HepG2 (cell line): ENCODE data around the gene ARL15. TPM values are rescaled to one million over a fixed set of nuclear protein-coding genes. Genes with fewer than 3 reads are reported as not detected.

Source experiments
- ATAC-seq: fragments of 200-7000 bp; cut with Tn5 transposase; 3 replicates; pipeline ENCODE4 v1.9.1; 2020; ENCODE audit warnings: mild to moderate bottlenecking, moderate library complexity
- BruUV-seq: library from RNA; stranded (reverse); fragments of 400-500 nt; replicated peaks from 2 replicates; lab custom pipeline; 2021; lab: Mats Ljungman, UMichigan
- CTCF ChIA-PET: fragments of 300-600 bp; formaldehyde crosslinking; extraction: SDS; loops from one replicate; lab custom pipeline; 2021; ENCODE audit warnings: low total read pairs, inconsistent platforms, low intra/inter-chr PET ratio; lab: Yijun Ruan, JAX
- POLR2A ChIA-PET: fragments of 350-600 bp; sonication (Branson Sonifier 250); formaldehyde crosslinking; loops from one replicate; lab custom pipeline; 2020; ENCODE audit warnings: antibody characterized with exemption, inconsistent platforms; lab: Yijun Ruan, JAX
- DNase-seq: peaks from one replicate; pipeline ENCODE4 v3.0.0-alpha.2; 2015; ENCODE audit warnings: low spot score
- FAIRE-seq: peaks from 3 replicates; lab custom pipeline; 2011; peaks lifted over from hg19 to GRCh38; lab: Jason Lieb, UNC
- H2AFZ ChIP-seq: one replicate; pipeline ENCODE4 v1.6.1; 2011; ENCODE audit warnings: low read length, inconsistent platforms
- H3K27ac ChIP-seq: fragments of 300-600 bp; 3 replicates; pipeline ENCODE4 v1.8.0; 2011; ENCODE audit warnings: mixed run types, mild to moderate bottlenecking, mixed read lengths, low read length, inconsistent platforms; ENCODE audit not compliant: insufficient read depth; ENCODE audit errors: extremely low read length
- H3K27me3 ChIP-seq, 2 experiments: fragments of 200-600 bp in 1 of 2; 2 replicates in 1 of 2; 3 replicates in 1 of 2; pipeline versions ENCODE4 v1.6.0 to v1.8.0; 2011; ENCODE audit warnings: low read length in 2 of 2, mild to moderate bottlenecking in 2 of 2, moderate library complexity in 2 of 2, inconsistent platforms in 1 of 2; ENCODE audit not compliant: insufficient read depth in 2 of 2, control insufficient read depth in 1 of 2
- H3K36me3 ChIP-seq, 2 experiments: fragments of 200-600 bp in 1 of 2; replicated peaks in 1 of 2; 2 replicates in 1 of 2; 3 replicates in 1 of 2; pipeline versions ENCODE4 v1.5.1 to v1.8.0; 2011; ENCODE audit warnings: low read length in 2 of 2, inconsistent platforms in 1 of 2; ENCODE audit not compliant: insufficient read depth in 2 of 2, control insufficient read depth in 1 of 2
- H3K4me1 ChIP-seq: 2 replicates; pipeline ENCODE4 v1.5.1; 2012; ENCODE audit warnings: low read length, inconsistent platforms; ENCODE audit not compliant: insufficient read depth
- H3K4me2 ChIP-seq: 2 replicates; pipeline ENCODE4 v1.6.0; 2011; ENCODE audit warnings: low read depth, low read length, inconsistent platforms
- H3K4me3 ChIP-seq, 3 experiments: fragments of 200-600 bp in 1 of 3; sonication (generic), shearing (Covaris generic) in 1 of 3; replicated peaks in 1 of 3; 2 replicates each; pipeline ENCODE4 v1.5.1; 2011 to 2016; ENCODE audit warnings: low read length in 3 of 3, inconsistent platforms in 2 of 3, low read depth in 2 of 3, mild to moderate bottlenecking in 2 of 3, control low read depth in 1 of 3, mixed read lengths in 1 of 3; ENCODE audit not compliant: insufficient read depth in 1 of 3
- H3K79me2 ChIP-seq: one replicate; pipeline ENCODE4 v1.6.1; 2011; ENCODE audit warnings: low read length, inconsistent platforms; ENCODE audit not compliant: insufficient read depth
- H3K9ac ChIP-seq: 2 replicates; pipeline ENCODE4 v1.6.0; 2011; ENCODE audit warnings: mild to moderate bottlenecking, low read depth, low read length, inconsistent platforms; ENCODE audit not compliant: insufficient read depth
- H3K9me3 ChIP-seq: 2 replicates; pipeline ENCODE4 v1.5.1; 2012; ENCODE audit warnings: mild to moderate bottlenecking, low read length
- H4K20me1 ChIP-seq: 2 replicates; pipeline ENCODE4 v1.6.0; 2011; ENCODE audit warnings: inconsistent platforms, mild to moderate bottlenecking, low read length, moderate library complexity; ENCODE audit not compliant: insufficient read depth
- CBX5 ChIP-seq: sonication (generic); formaldehyde crosslinking; IDR thresholded peaks from 2 replicates; pipeline ENCODE4 v1.4.0; 2020; ENCODE audit warnings: missing genetic modification reagents, borderline replicate concordance
- EED ChIP-seq: sonication (generic); formaldehyde crosslinking; IDR thresholded peaks from 2 replicates; pipeline ENCODE4 v1.5.0; 2020; ENCODE audit warnings: mild to moderate bottlenecking, missing genetic modification reagents
- FOXA3 ChIP-seq: IDR thresholded peaks from 2 replicates; pipeline ENCODE4 v1.6.1; 2016; ENCODE audit warnings: missing genetic modification reagents, missing compliant biosample characterization
- GLI4 ChIP-seq: sonication (generic); formaldehyde crosslinking; IDR thresholded peaks from 2 replicates; pipeline ENCODE4 v1.5.1; 2020; ENCODE audit warnings: missing genetic modification reagents, mild to moderate bottlenecking, moderate library complexity, borderline replicate concordance
- HHEX ChIP-seq: IDR thresholded peaks from 2 replicates; pipeline ENCODE4 v1.6.1; 2016; ENCODE audit warnings: control low read depth
- KDM2A ChIP-seq: sonication (generic); formaldehyde crosslinking; IDR thresholded peaks from 2 replicates; pipeline ENCODE4 v1.4.0; 2020; ENCODE audit warnings: low read depth, missing genetic modification reagents, borderline replicate concordance
- MBD4 ChIP-seq: IDR thresholded peaks from 2 replicates; pipeline ENCODE4 v1.6.1; 2012; ENCODE audit warnings: low read length, inconsistent platforms, borderline replicate concordance
- MED1 ChIP-seq: sonication (generic); formaldehyde crosslinking; IDR thresholded peaks from 2 replicates; pipeline ENCODE4 v1.4.0; 2020; ENCODE audit warnings: missing genetic modification reagents
- PHF5A ChIP-seq: IDR thresholded peaks from one replicate; pipeline ENCODE4 v1.6.1; 2018; ENCODE audit warnings: low read depth, missing genetic modification reagents; ENCODE audit not compliant: unreplicated experiment
- SALL2 ChIP-seq: sonication (generic); formaldehyde crosslinking; IDR thresholded peaks from 2 replicates; pipeline ENCODE4 v1.8.1; 2023; ENCODE audit warnings: mild to moderate bottlenecking, missing genetic modification reagents, inconsistent platforms
- SOX6 ChIP-seq, 2 experiments: fragments of 450-650 bp in 1 of 2; sonication (generic) in 1 of 2; formaldehyde crosslinking in 1 of 2; IDR thresholded peaks; 2 replicates each; pipeline versions ENCODE4 v1.4.0 to v1.6.1; 2017 to 2020; ENCODE audit warnings: antibody characterized with exemption in 1 of 2, mild to moderate bottlenecking in 1 of 2, missing genetic modification reagents in 1 of 2
- SRSF4 ChIP-seq: fragments of 200-400 bp; formaldehyde crosslinking; IDR thresholded peaks from one replicate; pipeline ENCODE4 v1.6.1; 2018; ENCODE audit warnings: mild to moderate bottlenecking, low read depth, low read length, moderate library complexity; ENCODE audit not compliant: poor library complexity, severe bottlenecking
- TBX3 ChIP-seq: fragments of 450-650 bp; IDR thresholded peaks from 2 replicates; pipeline ENCODE4 v1.6.1; 2017; ENCODE audit warnings: antibody characterized with exemption, mild to moderate bottlenecking, inconsistent platforms, borderline replicate concordance
- ZBTB33 ChIP-seq: sonication (generic); formaldehyde crosslinking; IDR thresholded peaks from 2 replicates; pipeline ENCODE4 v1.4.0; 2020; ENCODE audit warnings: missing genetic modification reagents
- ZBTB46 ChIP-seq: sonication (generic); formaldehyde crosslinking; IDR thresholded peaks from 2 replicates; pipeline ENCODE4 v1.4.0; 2020; ENCODE audit warnings: mild to moderate bottlenecking, missing genetic modification reagents, borderline replicate concordance
- ZNF446 ChIP-seq: sonication (generic); formaldehyde crosslinking; IDR thresholded peaks from 2 replicates; pipeline ENCODE4 v1.5.0; 2020; ENCODE audit warnings: mild to moderate bottlenecking, missing genetic modification reagents
- ZNF460 ChIP-seq: sonication (generic); formaldehyde crosslinking; IDR thresholded peaks from 2 replicates; pipeline ENCODE4 v1.5.1; 2020; ENCODE audit warnings: missing genetic modification reagents, mild to moderate bottlenecking, borderline replicate concordance
- ZNF556 ChIP-seq: sonication (generic); formaldehyde crosslinking; IDR thresholded peaks from 2 replicates; pipeline ENCODE4 v1.4.0; 2020; ENCODE audit warnings: mild to moderate bottlenecking, missing genetic modification reagents, borderline replicate concordance
- ZNF562 ChIP-seq: sonication (generic); formaldehyde crosslinking; IDR thresholded peaks from 2 replicates; pipeline ENCODE4 v1.8.0; 2022; ENCODE audit warnings: missing genetic modification reagents, borderline replicate concordance
- ZNF784 ChIP-seq: sonication (generic); formaldehyde crosslinking; IDR thresholded peaks from 2 replicates; pipeline ENCODE4 v1.5.1; 2020; ENCODE audit warnings: missing genetic modification reagents, mild to moderate bottlenecking, borderline replicate concordance
- WGBS: methylation state at CpG from one replicate; pipeline ENCODE4 v1.1.6; 2017; ENCODE audit warnings: low lambda C conversion rate; 5-methylcytosine and 5-hydroxymethylcytosine counted together
- in situ Hi-C: cut with HindIII; loops from 2 replicates; pipeline ENCODE4 v1.10.0; 2017; ENCODE audit warnings: low pct_unique_long_range_greater_than_20kb; ENCODE audit not compliant: extremely low pct_ligation_motif_present
- intact Hi-C: fragments of 100-400 bp; cut with micrococcal nuclease; formaldehyde crosslinking; loops from one replicate; pipeline ENCODE4 v1.10.0; 2022; ENCODE audit not compliant: unreplicated experiment
- polyA plus RNA-seq, 8 experiments: library from polyadenylated mRNA; depleted of rRNA in 3 of 8; stranded (reverse) in 7 of 8; unstranded in 1 of 8; fragments of >200 nt; fragmentation: Illumina TruSeq in 4 of 8; extraction: Trizol in 4 of 8; gene quantifications; 2 replicates each; pipeline versions ENCODE4 v1.2.1 to v1.2.3, GENCODE V29; 2011 to 2016; ENCODE audit warnings: low read depth in 4 of 8, missing spikeins in 1 of 8, mixed read lengths in 1 of 8; ENCODE audit not compliant: insufficient read depth in 1 of 8
- total RNA-seq, 5 experiments: library from RNA; depleted of rRNA; stranded (reverse); fragments of >200 nt; fragmentation: Illumina TruSeq; extraction: Trizol; gene quantifications; 2 replicates each; pipeline ENCODE4 v1.2.3, GENCODE V29; 2016; ENCODE audit warnings: low read depth in 1 of 5

The ARL15 gene
- total and polyA plus RNA-seq, 2 of the 13 experiments (the other 11 are each of a cell fraction or from before 2014, with no cell fraction given) = 2.5 to 7.7 TPM

GRCh38 chr5:53924392-53924791 lies 386.0 kb downstream of the ARL15 start:
- TF ChIP-seq PHF5A (CRISPR knock-in tag) (no peak), ZNF556 (CRISPR knock-in tag) (no peak), ZNF562 (CRISPR knock-in tag) (no peak), ZNF446 (no peak), EED (CRISPR knock-in tag) (no peak), SRSF4 (no peak), ZNF784 (CRISPR knock-in tag) (no peak), ZBTB33 (CRISPR knock-in tag) (no peak), MED1 (CRISPR knock-in tag) (no peak), ZBTB46 (no peak), HHEX (CRISPR knock-in tag) (no peak), FOXA3 (CRISPR knock-in tag) (no peak), ZNF460 (CRISPR knock-in tag) (no peak), SOX6 (IDR thresholded peaks at IDR 0.05) (no peak), SOX6 (CRISPR knock-in tag; IDR thresholded peaks at IDR 0.05) (no peak), SALL2 (CRISPR knock-in tag) (no peak), TBX3 (no peak), GLI4 (CRISPR knock-in tag) (no peak), CBX5 (no peak), KDM2A (CRISPR knock-in tag) (no peak), MBD4 (no peak)
- DNase-seq (no peak), FAIRE-seq (no peak), ATAC-seq (no peak)
- Histone ChIP-seq H3K27me3 (no peaks in the 10 kb centered on the region), H2AFZ (no peak overlapping the region), H3K9ac (no peak overlapping the region), H3K9me3 (no peaks in the 10 kb centered on the region), H3K4me3 (no peak overlapping the region), H4K20me1 (no peaks in the 10 kb centered on the region), H3K4me1 (peaks cover 13% of the 10 kb centered on the region), H3K4me2 (no peak overlapping the region), H3K79me2 (no peaks in the 10 kb centered on the region), H3K36me3 (no peaks in the 10 kb centered on the region), H3K27ac (no peak overlapping the region)
- 54% methylated on average over 2 of the region's 2 CpGs for WGBS
- CTCF ChIA-PET = no interaction called here
- in situ Hi-C loops = no loop called here
- no TSS peak for BruUV-seq
- intact Hi-C loops = no loop called here
- POLR2A ChIA-PET = no interaction called here
